T-helper 1 cell treated with Interleukin-12 subunit alpha and Interleukin-12 subunit beta and Interleukin-4 antibody, amounts not matched to agents 30 ng/mL and 1 ng/mL, for 36 hours (primary cell): Measurements from ENCODE around the gene B4GALT7. TPM values are rescaled to one million over a fixed set of nuclear protein-coding genes. Genes with fewer than 3 reads are reported as not detected.

Experiments
- total RNA-seq: library from RNA; stranded (reverse); gene quantifications from 2 replicates; pipeline ENCODE4 v1.2.3, GENCODE V29; 2022

Gene B4GALT7
- total RNA-seq, 1 donor from 2014 or later: 24.7 TPM

Other genes starting within 250 kb of the B4GALT7 start
- gene LMAN2, start 248.5 kb upstream of the B4GALT7 start, total RNA-seq: 151 and 157 TPM in 2 replicates
- 90.9 and 95.3 TPM in 2 replicates for gene RGS14, start 242.2 kb upstream of the B4GALT7 start, total RNA-seq
- 0.32 TPM in 1 of 2 replicates, not detected in the other for gene SLC34A1, start 215.7 kb upstream of the B4GALT7 start, total RNA-seq
- not detected in 2 replicates for gene PFN3, start 199.5 kb upstream of the B4GALT7 start, total RNA-seq
- gene F12, start 190.6 kb upstream of the B4GALT7 start, total RNA-seq: 0.22 TPM in 1 of 2 replicates, not detected in the other
- 137 TPM in 2 replicates for gene GRK6, start 173.5 kb upstream of the B4GALT7 start, total RNA-seq
- gene PRR7, start 153.3 kb upstream of the B4GALT7 start, total RNA-seq: 3.0 and 3.4 TPM in 2 replicates
- 6.0 and 8.7 TPM in 2 replicates for gene DBN1, start 126.5 kb upstream of the B4GALT7 start, total RNA-seq
- gene PDLIM7, start 102.5 kb upstream of the B4GALT7 start, total RNA-seq: 34.8 and 35.7 TPM in 2 replicates
- gene DOK3, start 90.3 kb upstream of the B4GALT7 start, total RNA-seq: 4.3 and 5.3 TPM in 2 replicates
- gene DDX41, start 83.2 kb upstream of the B4GALT7 start, total RNA-seq: 106 and 126 TPM in 2 replicates
- gene FAM193B, start 45.6 kb upstream of the B4GALT7 start, total RNA-seq: 87.8 and 93.8 TPM in 2 replicates
- 171 and 176 TPM in 2 replicates for gene TMED9, start 7.9 kb upstream of the B4GALT7 start, total RNA-seq
- gene FAM153A, start 182.8 kb downstream of the B4GALT7 start, total RNA-seq: 8.6 and 9.9 TPM in 2 replicates